GM13976 (cell line): ENCODE measurements around the gene MPND.

ENCODE experiments used
- DNase-seq: peaks from one replicate; pipeline ENCODE4 v3.0.0; 2012; ENCODE audit warnings: low spot score
- CTCF ChIP-seq: IDR thresholded peaks from 2 replicates; pipeline ENCODE4 v1.5.1; 2012; ENCODE audit warnings: borderline replicate concordance, mild to moderate bottlenecking; ENCODE audit not compliant: insufficient read depth; ENCODE audit errors: extremely low read depth, missing control alignments, control extremely low read depth
- in situ Hi-C: fragments of 300-500 bp; cut with MboI; formaldehyde crosslinking; loops from one replicate; pipeline ENCODE4 v1.12.0; 2022; ENCODE audit warnings: low sequenced_read_pairs, mixed read lengths, inconsistent platforms; ENCODE audit not compliant: unreplicated experiment

Gene MPND

GRCh38 chr19:4391701-4392483, 48.5 kb downstream of the MPND start:
- in situ Hi-C loops, result no loop called here
- no peak for DNase-seq
- no peak for TF ChIP-seq CTCF

- in situ Hi-C loops, result no loop called here
- DNase-seq, result no peak
- TF ChIP-seq CTCF, result no peak
These were observed 50.7 kb downstream of the MPND start for GRCh38 chr19:4393947-4394590.

GRCh38 chr19:4396949-4397783, 53.8 kb downstream of the MPND start:
- TF ChIP-seq CTCF, result no peak
- DNase-seq, result no peak
- in situ Hi-C loops, result no loop called here

- in situ Hi-C loops, result no loop called here
- no peak for DNase-seq
- no peak for TF ChIP-seq CTCF
These were observed 56.4 kb downstream of the MPND start for GRCh38 chr19:4399812-4400134.

GRCh38 chr19:4400135-4400936, 57.0 kb downstream of the MPND start, which contains the start of gene SH3GL1:
SH3GL1 (minus strand) TSS chr19:4400547; CDS start chr19:4400368, 179 bp downstream.
- in situ Hi-C loops, result no loop called here
- peak; percentile 99 for TF ChIP-seq CTCF
- peak; percentile 92 for DNase-seq

- in situ Hi-C loops, result no loop called here
- no peak for DNase-seq
- TF ChIP-seq CTCF, result no peak
These were observed 58.4 kb downstream of the MPND start for GRCh38 chr19:4401769-4402170.
